KOPT-K1 (cell line): Measurements from ENCODE around the gene GLB1L2.
"Not testable (repeated sequence)": the region's sequence is repeated elsewhere in the genome, so short reads cannot be mapped to it uniquely, and the experiment has no call there.

Experiments
- H3K27ac ChIP-seq: fragments of 200-600 bp; sonication (generic); 2 replicates; pipeline ENCODE4 v1.5.1; 2016; ENCODE audit warnings: antibody characterized with exemption, mild to moderate bottlenecking, low read depth, low read length; ENCODE audit not compliant: poor library complexity, severe bottlenecking
- H3K36me3 ChIP-seq: fragments of 200-600 bp; sonication (generic); 2 replicates; pipeline ENCODE4 v1.5.1; 2017; ENCODE audit warnings: antibody characterized with exemption, mild to moderate bottlenecking, low read length, moderate library complexity; ENCODE audit not compliant: insufficient read depth
- H3K9me3 ChIP-seq: fragments of 200-600 bp; sonication (generic); 2 replicates; pipeline ENCODE4 v1.5.1; 2017; ENCODE audit warnings: antibody characterized with exemption, low read length, mild to moderate bottlenecking; ENCODE audit not compliant: insufficient read depth, poor library complexity, severe bottlenecking

Gene GLB1L2

GRCh38 chr11:134312223-134312622 is 19.6 kb upstream of the GLB1L2 start:
- no peak overlapping the region for H3K27ac ChIP-seq
- H3K9me3 ChIP-seq = no peaks in the 10 kb centered on the region
- H3K36me3 ChIP-seq = no peaks in the 10 kb centered on the region

DNA sequence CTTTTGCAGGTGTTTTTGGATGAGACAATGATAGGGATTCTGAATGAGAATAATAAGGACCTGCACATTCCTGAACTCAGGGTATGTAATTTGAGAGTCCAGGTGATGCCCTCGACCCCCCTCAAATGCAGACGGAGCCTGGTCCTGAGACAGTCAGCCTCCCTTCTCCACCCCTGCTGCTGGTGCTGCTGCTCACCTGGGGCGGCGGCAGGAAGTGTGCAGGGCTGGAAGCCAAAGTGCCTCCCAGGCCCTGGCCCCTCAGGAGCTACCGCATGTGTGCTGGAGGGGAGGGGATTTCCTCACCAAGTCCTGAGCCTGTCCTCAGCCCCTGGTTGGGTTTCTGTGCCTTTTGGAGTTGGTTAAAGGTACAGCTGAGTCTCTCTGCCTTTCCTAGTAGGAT is 19.0 kb upstream of the GLB1L2 start:
- H3K27ac ChIP-seq = no peak overlapping the region
- no peaks in the 10 kb centered on the region for H3K36me3 ChIP-seq
- no peaks in the 10 kb centered on the region for H3K9me3 ChIP-seq

DNA sequence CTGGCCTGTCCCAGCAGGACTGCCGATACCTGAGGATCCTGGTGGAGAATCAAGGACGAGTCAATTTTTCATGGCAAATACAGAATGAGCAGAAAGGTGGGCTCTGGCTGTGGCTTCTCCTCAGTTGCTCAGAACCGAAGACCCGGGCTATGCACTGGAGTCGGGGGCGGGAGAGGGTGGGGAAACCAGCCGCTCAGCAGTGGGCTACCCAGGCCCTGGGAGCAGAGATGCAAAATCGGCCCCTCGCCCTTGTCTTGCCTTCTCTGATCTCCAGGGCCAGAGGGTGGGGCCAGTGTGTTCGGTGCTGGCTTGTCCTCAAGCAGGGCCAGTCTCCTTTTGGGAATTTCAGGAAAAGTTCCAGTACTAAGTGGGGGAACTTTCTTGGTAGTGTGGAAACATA is 18.4 kb upstream of the GLB1L2 start:
- Histone ChIP-seq H3K36me3 (no peaks in the 10 kb centered on the region), H3K27ac (no peak overlapping the region), H3K9me3 (no peaks in the 10 kb centered on the region)

DNA sequence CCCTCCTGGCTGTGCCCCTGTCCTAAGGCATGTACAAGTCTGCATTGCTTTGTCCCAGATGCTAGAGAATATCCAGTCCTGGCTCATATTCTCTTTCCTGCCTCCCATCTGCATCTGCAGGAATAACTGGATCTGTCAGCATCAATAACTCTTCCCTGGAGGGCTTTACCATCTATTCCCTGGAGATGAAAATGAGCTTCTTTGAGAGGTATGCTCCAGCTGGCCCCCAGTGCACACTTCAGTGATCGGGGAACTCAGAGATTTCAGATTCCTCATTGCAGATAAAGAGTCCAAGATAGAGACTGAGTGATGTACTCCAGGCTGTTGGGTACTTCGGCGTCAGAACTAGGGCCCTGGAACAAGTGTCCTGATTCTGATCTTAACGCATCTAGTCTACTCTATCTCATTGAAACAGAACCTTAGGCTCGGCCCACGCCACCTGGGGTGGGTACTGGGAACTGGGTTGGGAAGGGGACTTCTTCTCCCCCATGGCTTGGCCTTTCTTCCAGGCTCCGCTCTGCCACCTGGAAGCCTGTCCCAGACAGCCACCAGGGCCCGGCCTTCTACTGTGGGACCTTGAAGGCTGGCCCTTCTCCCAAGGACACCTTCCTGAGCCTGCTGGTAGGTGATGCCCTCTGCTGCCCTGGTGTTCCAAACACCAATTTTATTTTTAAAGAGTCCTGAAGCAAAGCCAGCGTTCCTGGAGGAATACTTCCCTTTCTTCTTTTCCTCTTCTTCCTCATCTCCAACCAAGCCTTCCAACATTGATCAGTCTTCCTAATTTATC is 17.8 kb upstream of the GLB1L2 start:
- H3K36me3 ChIP-seq = no peaks in the 10 kb centered on the region
- no peak overlapping the region for H3K27ac ChIP-seq
- no peaks in the 10 kb centered on the region for H3K9me3 ChIP-seq

DNA sequence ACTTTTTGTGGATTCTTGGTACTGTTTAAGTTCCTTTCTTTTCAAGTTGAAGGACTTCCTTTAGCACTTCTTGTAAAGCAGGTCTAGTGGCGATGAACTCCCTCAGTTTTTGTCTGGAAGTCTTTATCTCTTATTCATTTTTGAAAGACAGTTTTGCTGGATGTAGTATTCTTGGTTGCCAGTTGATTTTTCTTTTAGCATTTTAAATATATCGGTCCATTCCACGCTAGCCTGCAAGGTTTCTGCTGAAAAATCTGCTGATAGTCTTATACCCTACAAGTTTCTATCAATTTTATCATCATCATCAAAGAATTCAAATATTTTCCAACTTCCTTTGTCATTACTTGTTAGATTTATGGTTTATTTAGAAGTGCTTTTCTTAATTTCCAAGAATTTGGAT is 14.7 kb upstream of the GLB1L2 start:
- Histone ChIP-seq H3K9me3 (no peaks in the 10 kb centered on the region), H3K27ac (no peak overlapping the region), H3K36me3 (no peaks in the 10 kb centered on the region)

- H3K27ac ChIP-seq, H3K9me3 ChIP-seq, H3K36me3 ChIP-seq: not testable (repeated sequence)
Observed at GRCh38 chr11:134321373-134321772, 10.4 kb upstream of the GLB1L2 start.

- no peaks in the 10 kb centered on the region for H3K9me3 ChIP-seq
- no peaks in the 10 kb centered on the region for H3K36me3 ChIP-seq
- no peak overlapping the region for H3K27ac ChIP-seq
Observed at GRCh38 chr11:134322553-134322952, 9.2 kb upstream of the GLB1L2 start.

- H3K27ac ChIP-seq = no peak overlapping the region
- H3K36me3 ChIP-seq = no peaks in the 10 kb centered on the region
- no peaks in the 10 kb centered on the region for H3K9me3 ChIP-seq
Observed at GRCh38 chr11:134328433-134328832, 3.4 kb upstream of the GLB1L2 start.

DNA sequence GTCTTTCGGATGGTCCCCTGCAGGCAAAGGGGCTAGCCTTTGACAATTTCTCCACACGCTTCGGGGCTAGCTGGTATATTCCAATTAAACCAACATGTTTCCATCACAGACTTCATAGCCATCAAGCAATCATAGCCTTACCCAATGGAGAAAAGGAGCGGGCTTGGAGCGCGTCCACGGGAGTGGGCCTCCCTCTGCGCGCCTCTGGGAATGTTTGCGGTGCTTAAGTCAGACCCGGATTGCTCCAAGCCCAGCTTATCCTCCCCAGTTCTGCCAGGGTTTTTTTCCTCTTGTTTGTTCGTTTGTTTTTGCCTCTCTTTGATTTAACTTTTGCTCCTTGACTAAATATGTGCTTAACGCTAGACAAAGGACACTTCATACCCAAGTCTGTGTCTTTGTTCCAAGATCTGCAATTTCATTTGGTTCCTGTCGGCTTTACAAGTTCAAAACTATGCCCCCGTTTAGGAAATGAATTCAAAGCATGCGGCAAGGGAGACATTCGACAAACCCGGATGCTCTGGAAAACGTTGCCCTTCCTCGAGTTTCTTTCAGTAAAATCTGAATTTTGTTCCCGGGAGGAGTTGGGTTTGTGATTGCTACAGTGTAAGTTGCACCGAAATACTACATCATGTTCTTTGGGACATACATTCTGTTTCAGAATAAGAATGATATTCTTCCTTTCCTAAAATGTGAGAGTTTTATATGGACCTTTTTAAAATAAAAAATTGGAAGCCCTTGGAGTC is 1.0 kb upstream of the GLB1L2 start:
- Histone ChIP-seq H3K9me3 (no peaks in the 10 kb centered on the region), H3K36me3 (no peaks in the 10 kb centered on the region), H3K27ac (no peak overlapping the region)

GRCh38 chr11:134332189-134332631 is 422 bp downstream of the GLB1L2 start:
- Histone ChIP-seq H3K36me3 (no peaks in the 10 kb centered on the region), H3K9me3 (no peaks in the 10 kb centered on the region), H3K27ac (no peak overlapping the region)

DNA sequence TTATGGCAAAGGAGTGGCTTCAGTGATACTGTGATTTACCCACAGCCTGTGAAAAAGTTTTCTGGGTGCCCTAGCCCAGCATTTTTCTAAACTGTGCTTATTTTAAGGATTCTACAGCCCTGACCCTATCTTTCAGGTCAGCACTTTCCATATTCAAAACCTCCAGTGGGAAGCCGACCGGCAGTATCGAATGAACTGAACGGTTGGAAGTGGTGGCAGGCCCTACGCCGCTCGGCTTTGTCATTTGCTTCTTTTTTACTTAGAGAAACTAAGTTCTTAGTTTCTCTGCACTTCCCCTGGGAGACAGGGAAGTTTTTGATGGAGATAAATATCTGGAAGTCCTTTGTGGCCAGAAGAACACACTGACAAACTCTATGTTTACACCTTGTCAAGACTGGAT is 994 bp downstream of the GLB1L2 start:
- Histone ChIP-seq H3K27ac (no peak overlapping the region), H3K9me3 (no peaks in the 10 kb centered on the region), H3K36me3 (no peaks in the 10 kb centered on the region)

DNA sequence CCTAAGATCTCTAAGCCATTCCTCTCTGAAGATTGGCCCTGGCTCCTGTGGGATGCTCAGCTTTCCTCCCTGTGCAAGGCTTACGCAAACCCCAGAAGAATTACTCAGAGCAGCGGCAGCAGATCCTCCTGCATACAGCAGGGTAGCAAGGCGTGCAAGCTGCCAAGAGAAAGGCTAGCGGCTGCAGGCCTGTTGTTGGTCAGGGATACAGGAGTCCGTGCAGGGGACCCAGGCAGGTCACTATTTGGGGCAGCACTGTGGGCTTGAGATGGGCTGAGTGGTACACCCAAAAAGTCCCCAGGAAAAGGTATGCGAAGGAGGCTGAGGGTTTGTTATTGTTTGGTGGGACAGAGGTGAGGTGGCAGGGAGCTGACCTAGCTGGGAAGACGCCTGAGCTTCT is 1.5 kb downstream of the GLB1L2 start:
- Histone ChIP-seq H3K9me3 (no peaks in the 10 kb centered on the region), H3K27ac (no peak overlapping the region), H3K36me3 (no peaks in the 10 kb centered on the region)

DNA sequence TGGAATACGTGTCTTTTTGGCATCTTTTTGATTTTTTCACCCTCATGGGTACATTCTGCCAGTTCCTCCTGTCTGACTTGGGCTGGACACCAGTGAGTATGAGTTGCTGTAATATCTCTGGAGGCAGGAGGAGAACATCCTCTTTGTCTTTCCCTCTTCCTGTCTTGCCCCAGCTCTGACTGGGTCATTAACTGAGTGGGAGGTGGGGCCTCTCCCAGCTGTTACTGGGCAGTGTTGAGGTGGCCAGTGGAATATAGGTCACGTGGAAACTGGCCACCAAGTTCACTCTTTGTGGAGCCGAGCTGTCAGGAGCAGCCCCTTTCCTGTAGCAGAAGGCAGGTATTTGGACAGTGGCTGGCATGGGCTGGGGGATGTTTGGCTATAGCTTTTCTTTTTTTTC is 2.2 kb downstream of the GLB1L2 start:
- Histone ChIP-seq H3K27ac (no peak overlapping the region), H3K9me3 (no peaks in the 10 kb centered on the region), H3K36me3 (no peaks in the 10 kb centered on the region)

GRCh38 chr11:134334796-134335571 is 3.2 kb downstream of the GLB1L2 start:
- no peaks in the 10 kb centered on the region for H3K9me3 ChIP-seq
- H3K36me3 ChIP-seq = no peaks in the 10 kb centered on the region
- H3K27ac ChIP-seq = no peak overlapping the region

- Histone ChIP-seq H3K36me3 (no peaks in the 10 kb centered on the region), H3K9me3 (no peaks in the 10 kb centered on the region), H3K27ac (no peak overlapping the region)
Observed at GRCh38 chr11:134337051-134337450, 5.3 kb downstream of the GLB1L2 start.
